Measurements from ENCODE around the gene ASB16.
A peak's percentile ranks its signal among the peaks of the same experiment; 100 is the strongest.

ASB16 gene

DNA sequence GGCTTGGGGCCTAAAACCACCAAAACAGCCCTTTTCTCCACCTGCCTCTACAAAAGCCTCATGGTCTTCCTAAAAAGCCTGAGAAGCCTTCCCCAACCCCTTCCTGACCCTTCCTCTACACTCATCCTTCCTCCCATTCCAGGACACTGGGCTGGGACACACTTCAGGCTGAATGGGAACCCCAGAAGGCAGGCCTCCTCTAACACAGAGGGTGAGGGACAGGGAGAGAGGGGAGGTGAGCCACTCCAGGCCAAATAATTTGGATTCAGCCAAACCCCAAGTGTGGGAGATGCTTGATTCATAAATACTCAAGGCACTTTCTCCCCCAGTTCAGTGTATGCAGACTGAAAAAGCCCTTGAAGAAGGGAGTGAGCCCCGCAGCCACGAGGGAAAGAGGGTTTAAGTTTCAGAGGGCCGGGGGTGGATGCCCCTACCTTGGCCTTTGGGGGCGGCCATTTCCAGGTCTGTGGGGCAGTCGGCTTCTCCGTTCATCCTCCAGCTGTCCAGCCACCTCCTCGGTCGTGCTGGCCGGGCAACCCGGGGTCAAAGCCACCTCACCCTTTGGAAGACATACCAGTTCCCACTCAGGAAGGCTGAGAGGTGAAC lies 47.3 kb downstream of the ASB16 start:
- no peak for ATAC-seq
- TF ChIP-seq RARB (CRISPR knock-in tag; IDR thresholded peaks at IDR 0.05) (no peak), ISL1 (CRISPR knock-in tag; IDR thresholded peaks at IDR 0.05) (no peak), ZC3H10 (CRISPR knock-in tag; IDR thresholded peaks at IDR 0.05) (no peak), PPARA (CRISPR knock-in tag; IDR thresholded peaks at IDR 0.05; ENCODE audit: borderline replicate concordance) (no peak), OSR1 (CRISPR knock-in tag; IDR thresholded peaks at IDR 0.05) (no peak)
- TF ChIP-seq, protein P1, sequence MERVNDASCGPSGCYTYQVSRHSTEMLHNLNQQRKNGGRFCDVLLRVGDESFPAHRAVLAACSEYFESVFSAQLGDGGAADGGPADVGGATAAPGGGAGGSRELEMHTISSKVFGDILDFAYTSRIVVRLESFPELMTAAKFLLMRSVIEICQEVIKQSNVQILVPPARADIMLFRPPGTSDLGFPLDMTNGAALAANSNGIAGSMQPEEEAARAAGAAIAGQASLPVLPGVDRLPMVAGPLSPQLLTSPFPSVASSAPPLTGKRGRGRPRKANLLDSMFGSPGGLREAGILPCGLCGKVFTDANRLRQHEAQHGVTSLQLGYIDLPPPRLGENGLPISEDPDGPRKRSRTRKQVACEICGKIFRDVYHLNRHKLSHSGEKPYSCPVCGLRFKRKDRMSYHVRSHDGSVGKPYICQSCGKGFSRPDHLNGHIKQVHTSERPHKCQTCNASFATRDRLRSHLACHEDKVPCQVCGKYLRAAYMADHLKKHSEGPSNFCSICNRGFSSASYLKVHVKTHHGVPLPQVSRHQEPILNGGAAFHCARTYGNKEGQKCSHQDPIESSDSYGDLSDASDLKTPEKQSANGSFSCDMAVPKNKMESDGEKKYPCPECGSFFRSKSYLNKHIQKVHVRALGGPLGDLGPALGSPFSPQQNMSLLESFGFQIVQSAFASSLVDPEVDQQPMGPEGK (CRISPR knock-in tag; IDR thresholded peaks at IDR 0.05; ENCODE audit: borderline replicate concordance): no peak
- TF ChIP-seq, protein P2, sequence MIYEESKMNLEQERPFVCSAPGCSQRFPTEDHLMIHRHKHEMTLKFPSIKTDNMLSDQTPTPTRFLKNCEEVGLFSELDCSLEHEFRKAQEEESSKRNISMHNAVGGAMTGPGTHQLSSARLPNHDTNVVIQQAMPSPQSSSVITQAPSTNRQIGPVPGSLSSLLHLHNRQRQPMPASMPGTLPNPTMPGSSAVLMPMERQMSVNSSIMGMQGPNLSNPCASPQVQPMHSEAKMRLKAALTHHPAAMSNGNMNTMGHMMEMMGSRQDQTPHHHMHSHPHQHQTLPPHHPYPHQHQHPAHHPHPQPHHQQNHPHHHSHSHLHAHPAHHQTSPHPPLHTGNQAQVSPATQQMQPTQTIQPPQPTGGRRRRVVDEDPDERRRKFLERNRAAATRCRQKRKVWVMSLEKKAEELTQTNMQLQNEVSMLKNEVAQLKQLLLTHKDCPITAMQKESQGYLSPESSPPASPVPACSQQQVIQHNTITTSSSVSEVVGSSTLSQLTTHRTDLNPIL (CRISPR knock-in tag; IDR thresholded peaks at IDR 0.05; ENCODE audit: low read depth): no peak

DNA sequence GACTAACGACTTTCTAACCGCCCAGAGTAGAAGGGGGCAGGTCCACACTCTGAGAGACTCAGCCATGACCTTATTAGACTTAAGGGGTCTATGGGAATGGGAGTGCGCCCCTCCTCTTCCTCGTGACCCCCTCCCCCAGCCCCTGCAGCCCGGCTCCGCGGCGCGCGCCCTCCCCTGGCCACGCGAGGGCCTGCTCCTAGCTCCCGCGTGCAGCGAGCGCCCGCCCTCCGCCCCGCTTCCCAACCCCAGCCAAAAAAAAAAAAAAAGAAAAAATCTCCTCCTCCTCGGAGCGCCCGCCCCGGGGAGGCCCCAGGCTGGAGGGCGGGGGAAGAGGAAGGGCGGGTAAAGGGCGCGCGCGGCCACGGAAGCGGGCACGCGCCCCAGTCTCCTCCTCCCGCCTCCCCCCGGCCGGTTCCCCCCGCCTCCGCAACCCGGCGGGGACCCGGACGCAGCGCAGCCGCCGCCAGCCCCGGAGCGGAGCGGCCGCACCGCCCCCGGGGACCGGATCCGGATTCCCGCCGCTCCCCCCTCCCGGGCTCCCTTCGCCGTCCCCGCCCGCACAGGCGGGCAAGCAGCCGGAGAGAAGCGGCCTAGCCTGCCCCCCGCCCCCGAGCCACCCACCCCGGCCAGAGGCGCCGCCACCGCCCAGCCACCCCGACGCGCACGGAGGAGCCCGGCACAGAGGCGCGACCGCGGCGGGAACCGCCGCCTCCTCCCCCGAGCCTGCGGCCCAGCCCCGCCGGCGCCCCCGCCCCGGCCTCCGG lies 48.0 kb downstream of the ASB16 start:
- no peak for TF ChIP-seq ZNF8 (CRISPR knock-in tag; IDR thresholded peaks at IDR 0.05)
- TF ChIP-seq TOX (CRISPR knock-in tag; IDR thresholded peaks at IDR 0.05; ENCODE audit: borderline replicate concordance): no peak
- TF ChIP-seq ESRRG (CRISPR knock-in tag; IDR thresholded peaks at IDR 0.05): no peak
- TF ChIP-seq, protein P3, sequence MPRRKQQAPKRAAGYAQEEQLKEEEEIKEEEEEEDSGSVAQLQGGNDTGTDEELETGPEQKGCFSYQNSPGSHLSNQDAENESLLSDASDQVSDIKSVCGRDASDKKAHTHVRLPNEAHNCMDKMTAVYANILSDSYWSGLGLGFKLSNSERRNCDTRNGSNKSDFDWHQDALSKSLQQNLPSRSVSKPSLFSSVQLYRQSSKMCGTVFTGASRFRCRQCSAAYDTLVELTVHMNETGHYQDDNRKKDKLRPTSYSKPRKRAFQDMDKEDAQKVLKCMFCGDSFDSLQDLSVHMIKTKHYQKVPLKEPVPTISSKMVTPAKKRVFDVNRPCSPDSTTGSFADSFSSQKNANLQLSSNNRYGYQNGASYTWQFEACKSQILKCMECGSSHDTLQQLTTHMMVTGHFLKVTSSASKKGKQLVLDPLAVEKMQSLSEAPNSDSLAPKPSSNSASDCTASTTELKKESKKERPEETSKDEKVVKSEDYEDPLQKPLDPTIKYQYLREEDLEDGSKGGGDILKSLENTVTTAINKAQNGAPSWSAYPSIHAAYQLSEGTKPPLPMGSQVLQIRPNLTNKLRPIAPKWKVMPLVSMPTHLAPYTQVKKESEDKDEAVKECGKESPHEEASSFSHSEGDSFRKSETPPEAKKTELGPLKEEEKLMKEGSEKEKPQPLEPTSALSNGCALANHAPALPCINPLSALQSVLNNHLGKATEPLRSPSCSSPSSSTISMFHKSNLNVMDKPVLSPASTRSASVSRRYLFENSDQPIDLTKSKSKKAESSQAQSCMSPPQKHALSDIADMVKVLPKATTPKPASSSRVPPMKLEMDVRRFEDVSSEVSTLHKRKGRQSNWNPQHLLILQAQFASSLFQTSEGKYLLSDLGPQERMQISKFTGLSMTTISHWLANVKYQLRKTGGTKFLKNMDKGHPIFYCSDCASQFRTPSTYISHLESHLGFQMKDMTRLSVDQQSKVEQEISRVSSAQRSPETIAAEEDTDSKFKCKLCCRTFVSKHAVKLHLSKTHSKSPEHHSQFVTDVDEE (CRISPR knock-in tag; IDR thresholded peaks at IDR 0.05): no peak
- no peak for TF ChIP-seq ARNTL (CRISPR knock-in tag; IDR thresholded peaks at IDR 0.05; ENCODE audit: borderline replicate concordance, low read depth)
- TF ChIP-seq, protein P2 (CRISPR knock-in tag; IDR thresholded peaks at IDR 0.05; ENCODE audit: low read depth): no peak
- TF ChIP-seq ZNF70 (CRISPR knock-in tag; IDR thresholded peaks at IDR 0.05): no peak
- TF ChIP-seq TCF4 (CRISPR knock-in tag; IDR thresholded peaks at IDR 0.05; ENCODE audit: borderline replicate concordance): no peak
- no peak for TF ChIP-seq CSDC2 (CRISPR knock-in tag; IDR thresholded peaks at IDR 0.05)
- no peak for TF ChIP-seq ZC3H10 (CRISPR knock-in tag; IDR thresholded peaks at IDR 0.05)
- TF ChIP-seq SNAI2 (CRISPR knock-in tag; IDR thresholded peaks at IDR 0.05): no peak
- TF ChIP-seq GLIS3 (CRISPR knock-in tag; IDR thresholded peaks at IDR 0.05): no peak
- TF ChIP-seq, protein P1 (CRISPR knock-in tag; IDR thresholded peaks at IDR 0.05; ENCODE audit: borderline replicate concordance): no peak
- no peak for TF ChIP-seq PPARA (CRISPR knock-in tag; IDR thresholded peaks at IDR 0.05; ENCODE audit: borderline replicate concordance)
- TF ChIP-seq OSR1 (CRISPR knock-in tag; IDR thresholded peaks at IDR 0.05): no peak
- TF ChIP-seq ISL1 (CRISPR knock-in tag; IDR thresholded peaks at IDR 0.05): no peak
- no peak for TF ChIP-seq ZFP3 (CRISPR knock-in tag; IDR thresholded peaks at IDR 0.05)
- TF ChIP-seq, protein P4, sequence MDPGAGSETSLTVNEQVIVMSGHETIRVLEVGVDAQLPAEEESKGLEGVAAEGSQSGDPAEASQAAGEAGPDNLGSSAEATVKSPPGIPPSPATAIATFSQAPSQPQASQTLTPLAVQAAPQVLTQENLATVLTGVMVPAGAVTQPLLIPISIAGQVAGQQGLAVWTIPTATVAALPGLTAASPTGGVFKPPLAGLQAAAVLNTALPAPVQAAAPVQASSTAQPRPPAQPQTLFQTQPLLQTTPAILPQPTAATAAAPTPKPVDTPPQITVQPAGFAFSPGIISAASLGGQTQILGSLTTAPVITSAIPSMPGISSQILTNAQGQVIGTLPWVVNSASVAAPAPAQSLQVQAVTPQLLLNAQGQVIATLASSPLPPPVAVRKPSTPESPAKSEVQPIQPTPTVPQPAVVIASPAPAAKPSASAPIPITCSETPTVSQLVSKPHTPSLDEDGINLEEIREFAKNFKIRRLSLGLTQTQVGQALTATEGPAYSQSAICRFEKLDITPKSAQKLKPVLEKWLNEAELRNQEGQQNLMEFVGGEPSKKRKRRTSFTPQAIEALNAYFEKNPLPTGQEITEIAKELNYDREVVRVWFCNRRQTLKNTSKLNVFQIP (CRISPR knock-in tag; IDR thresholded peaks at IDR 0.05; ENCODE audit: borderline replicate concordance, low read depth): no peak
- ATAC-seq: peak; percentile 30

Measured in SK-N-SH treated with all-trans-retinoic acid at 6 μM for 48 hours (cell line).